ENCODE measurements around the gene RYR2. TPM values are rescaled to one million over a fixed set of nuclear protein-coding genes. Genes with fewer than 3 reads are reported as not detected.

Gene RYR2
- total RNA-seq, 1 donor from 2014 or later: 15.2 TPM

- Histone ChIP-seq H3K4me3 (no peak overlapping the region), H3K27me3 (no peaks in the 10 kb centered on the region), H3K9me3 (no peaks in the 10 kb centered on the region), H3K36me3 (peaks cover 0 to 5% of the 10 kb centered on the region in 2 donors), H3K27ac (no peak overlapping the region), H3K4me1 (no peaks in the 10 kb centered on the region)
- intact Hi-C loops (cut with DNase I): no loop called here
- DNase-seq (ENCODE audit: low spot score in 2 of 2): no peak
- no peak for TF ChIP-seq CTCF (IDR thresholded peaks at IDR 0.05)
Observed at GRCh38 chr1:237444120-237444790, 402.3 kb downstream of the RYR2 start.

- Histone ChIP-seq H3K27ac (no peak overlapping the region), H3K36me3 (peaks cover 0 to 5% of the 10 kb centered on the region in 2 donors)
- intact Hi-C loops (cut with DNase I): no loop called here
Observed at GRCh38 chr1:237448042-237448441, 406.1 kb downstream of the RYR2 start.

GRCh38 chr1:237457573-237457972 lies 415.6 kb downstream of the RYR2 start:
- no peak for TF ChIP-seq CTCF (IDR thresholded peaks at IDR 0.05)
- Histone ChIP-seq H3K27me3 (no peaks in the 10 kb centered on the region), H3K27ac (no peak overlapping the region), H3K4me3 (no peak overlapping the region), H3K36me3 (peaks cover 8 to 11% of the 10 kb centered on the region in 2 donors), H3K9me3 (no peaks in the 10 kb centered on the region), H3K4me1 (no peaks in the 10 kb centered on the region)
- intact Hi-C loops (cut with DNase I): no loop called here
- DNase-seq (ENCODE audit: low spot score in 2 of 2): no peak

More at GRCh38 chr1:237448042-237448441, 406.1 kb downstream of the RYR2 start:
- no peaks in the 10 kb centered on the region for H3K9me3 ChIP-seq
- DNase-seq (ENCODE audit: low spot score in 2 of 2): no peak
- H3K4me3 ChIP-seq: no peak overlapping the region
- H3K4me1 ChIP-seq: no peaks in the 10 kb centered on the region
- no peaks in the 10 kb centered on the region for H3K27me3 ChIP-seq
- TF ChIP-seq CTCF (IDR thresholded peaks at IDR 0.05): no peak

- Histone ChIP-seq H3K4me3 (no peak overlapping the region), H3K36me3 (peaks cover 0 to 2% of the 10 kb centered on the region in 2 donors), H3K9me3 (no peaks in the 10 kb centered on the region), H3K4me1 (no peaks in the 10 kb centered on the region), H3K27ac (no peak overlapping the region), H3K27me3 (no peaks in the 10 kb centered on the region)
- TF ChIP-seq CTCF (IDR thresholded peaks at IDR 0.05): no peak
- DNase-seq (ENCODE audit: low spot score in 2 of 2): no peak
- intact Hi-C loops (cut with DNase I): no loop called here
Observed at GRCh38 chr1:237467320-237467719, 425.3 kb downstream of the RYR2 start.

GRCh38 chr1:237470712-237471338 lies 428.8 kb downstream of the RYR2 start:
- Histone ChIP-seq H3K4me3 (no peak overlapping the region), H3K4me1 (no peaks in the 10 kb centered on the region), H3K27me3 (no peaks in the 10 kb centered on the region), H3K9me3 (no peaks in the 10 kb centered on the region), H3K27ac (no peak overlapping the region), H3K36me3 (peaks cover 0 to 2% of the 10 kb centered on the region in 2 donors)
- intact Hi-C loops (cut with DNase I): no loop called here
- no peak for DNase-seq (ENCODE audit: low spot score in 2 of 2)
- TF ChIP-seq CTCF (IDR thresholded peaks at IDR 0.05): no peak
